ENCODE data around the gene PTPRR. TPM values are rescaled to one million over a fixed set of nuclear protein-coding genes. Genes with fewer than 3 reads are reported as not detected.

Gene PTPRR
- total and polyA plus RNA-seq, 2 donors (not counting 3 experiments of a cell fraction or from before 2014, with no cell fraction given), result 0.46 to 1.1 TPM

DNA sequence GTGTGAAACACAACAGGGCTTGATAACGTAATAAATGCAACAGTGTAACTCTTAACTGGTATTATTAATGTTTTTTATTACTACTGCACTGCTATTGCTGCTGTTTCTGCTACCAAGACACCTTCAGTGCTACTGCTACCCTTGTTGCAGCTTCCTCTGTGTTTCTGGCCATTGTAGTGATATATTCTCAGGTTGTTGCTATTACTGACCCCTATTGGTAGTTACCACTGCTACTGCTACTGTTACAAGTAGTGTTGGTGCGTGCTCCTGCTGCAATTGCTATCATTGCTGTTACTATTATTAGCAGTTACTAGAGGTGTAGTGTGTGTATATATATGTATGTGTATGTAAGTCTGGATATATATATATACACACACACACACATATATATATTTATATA lies 196.1 kb downstream of the PTPRR start:
- Histone ChIP-seq H3K79me2 (ENCODE audit: control insufficient read depth, insufficient read depth, low read length) (no peaks in the 10 kb centered on the region), H3K4me1 (ENCODE audit: control insufficient read depth, extremely low read depth, insufficient read depth, low read length) (peaks cover 25% of the 10 kb centered on the region), H3K9me1 (replicated peaks; ENCODE audit: control insufficient read depth, extremely low read depth, insufficient read depth, low read length) (no peaks in the 10 kb centered on the region), H3K27ac (ENCODE audit: insufficient read depth, low read depth, low read length) (no peak overlapping the region), H4K20me1 (replicated peaks; ENCODE audit: control insufficient read depth, extremely low read depth, insufficient read depth, low read length) (no peaks in the 10 kb centered on the region), H2AFZ (ENCODE audit: low read depth, low read length) (no peak overlapping the region), H3K36me3 (ENCODE audit: control insufficient read depth in 2 of 2, extremely low read depth in 1 of 2, insufficient read depth in 2 of 2, low read length in 2 of 2) (no peaks in the 10 kb centered on the region), H3K4me2 (ENCODE audit: insufficient read depth, low read length) (no peak overlapping the region), H3K27me3 (ENCODE audit: control insufficient read depth in 2 of 2, insufficient read depth in 2 of 2, low read length in 2 of 2) (no peaks in the 10 kb centered on the region), H3K4me3 (replicated peaks in 1 of 3; ENCODE audit: insufficient read depth in 1 of 3, low read depth in 1 of 3, low read length in 3 of 3) (no peak overlapping the region), H3K9ac (replicated peaks; ENCODE audit: extremely low read depth, insufficient read depth, low read length) (no peak overlapping the region), H3K9me3 (replicated peaks; ENCODE audit: control insufficient read depth, insufficient read depth, low read length) (no peaks in the 10 kb centered on the region)
- intact Hi-C loops (cut with micrococcal nuclease) (loop anchor here (10.0 kb wide), 1 partner anchor 280 kb away; no protein-coding TSS in a partner anchor), dilution Hi-C loops (cut with MboI; ENCODE audit: extremely low pct_ligation_motif_present, low sequenced_read_pairs) (loop anchor here (25.0 kb wide), 1 partner anchor 112 kb away; no protein-coding TSS in a partner anchor)
- BruUV-seq (replicated peaks), result no TSS peak
- ChIA-PET POLR2A (no interaction called here), CTCF (interaction anchor here (0.7 to 3.1 kb wide), 8 partner anchors 9 to 846 kb away, joined by 3 to 19 read pairs (median 8); no protein-coding TSS in a partner anchor)
- DNase-seq (ENCODE audit: low read depth, low spot score) (peak; percentile 55), FAIRE-seq (no peak)
- TF ChIP-seq EZH2 (IDR thresholded peaks at IDR 0.05; ENCODE audit: borderline replicate concordance, low read depth, low read length, severe bottlenecking), result no peak
- TF ChIP-seq, protein P1, sequence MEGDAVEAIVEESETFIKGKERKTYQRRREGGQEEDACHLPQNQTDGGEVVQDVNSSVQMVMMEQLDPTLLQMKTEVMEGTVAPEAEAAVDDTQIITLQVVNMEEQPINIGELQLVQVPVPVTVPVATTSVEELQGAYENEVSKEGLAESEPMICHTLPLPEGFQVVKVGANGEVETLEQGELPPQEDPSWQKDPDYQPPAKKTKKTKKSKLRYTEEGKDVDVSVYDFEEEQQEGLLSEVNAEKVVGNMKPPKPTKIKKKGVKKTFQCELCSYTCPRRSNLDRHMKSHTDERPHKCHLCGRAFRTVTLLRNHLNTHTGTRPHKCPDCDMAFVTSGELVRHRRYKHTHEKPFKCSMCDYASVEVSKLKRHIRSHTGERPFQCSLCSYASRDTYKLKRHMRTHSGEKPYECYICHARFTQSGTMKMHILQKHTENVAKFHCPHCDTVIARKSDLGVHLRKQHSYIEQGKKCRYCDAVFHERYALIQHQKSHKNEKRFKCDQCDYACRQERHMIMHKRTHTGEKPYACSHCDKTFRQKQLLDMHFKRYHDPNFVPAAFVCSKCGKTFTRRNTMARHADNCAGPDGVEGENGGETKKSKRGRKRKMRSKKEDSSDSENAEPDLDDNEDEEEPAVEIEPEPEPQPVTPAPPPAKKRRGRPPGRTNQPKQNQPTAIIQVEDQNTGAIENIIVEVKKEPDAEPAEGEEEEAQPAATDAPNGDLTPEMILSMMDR (IDR thresholded peaks at IDR 0.05; ENCODE audit: extremely low read depth in 1 of 2, insufficient read depth in 1 of 2, low read depth in 1 of 2, low read length in 2 of 2), result peak; percentile 33 to 34
- no peak for TF ChIP-seq FOS (IDR thresholded peaks at IDR 0.05; ENCODE audit: borderline replicate concordance, insufficient read depth, low read length)
- TF ChIP-seq, protein P2, sequence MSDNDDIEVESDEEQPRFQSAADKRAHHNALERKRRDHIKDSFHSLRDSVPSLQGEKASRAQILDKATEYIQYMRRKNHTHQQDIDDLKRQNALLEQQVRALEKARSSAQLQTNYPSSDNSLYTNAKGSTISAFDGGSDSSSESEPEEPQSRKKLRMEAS (IDR thresholded peaks at IDR 0.05; ENCODE audit: insufficient read depth, insufficient read length), result no peak
- TF ChIP-seq MYC (IDR thresholded peaks at IDR 0.05; ENCODE audit: low read depth, low read length), result no peak
- no peak for TF ChIP-seq GATA2 (IDR thresholded peaks at IDR 0.05; ENCODE audit: insufficient read depth, insufficient read length, low read depth, low read length)
- no peak for TF ChIP-seq POLR2AphosphoS5 (IDR thresholded peaks at IDR 0.05; ENCODE audit: insufficient read depth, low read depth, low read length)
- no peak for TF ChIP-seq JUN (IDR thresholded peaks at IDR 0.05; ENCODE audit: borderline replicate concordance, insufficient read depth, insufficient read length, low read depth)
